Aorta (tissue), 5 donors: ENCODE data around the gene PRKCE. TPM values are rescaled to one million over a fixed set of nuclear protein-coding genes. Genes with fewer than 3 reads are reported as not detected.

ENCODE experiments used
- ATAC-seq: fragments of 200-7000 bp; cut with Tn5 transposase; one replicate; pipeline ENCODE4 v1.9.1; 2022; ENCODE audit warnings: moderate library complexity; ENCODE audit not compliant: low FRiP score
- DNase-seq, 2 donors: peaks; one replicate each; pipeline ENCODE4 v3.0.0-alpha.2; 2020
- H3K27ac ChIP-seq, 2 donors: one replicate each; pipeline ENCODE4 v1.5.1; 2013; ENCODE audit warnings: low read length in 2 of 2, mild to moderate bottlenecking in 2 of 2, moderate library complexity in 2 of 2, control low read depth in 1 of 2, inconsistent platforms in 1 of 2, low read depth in 1 of 2
- H3K27me3 ChIP-seq, 2 donors: one replicate each; pipeline ENCODE4 v1.6.1; 2013; ENCODE audit warnings: control low read depth in 1 of 2, low read length in 1 of 2, mild to moderate bottlenecking in 1 of 2, moderate library complexity in 1 of 2; ENCODE audit not compliant: insufficient read depth in 2 of 2, control insufficient read depth in 1 of 2
- H3K36me3 ChIP-seq, 2 donors: one replicate each; pipeline ENCODE4 v1.6.1; 2013; ENCODE audit warnings: control low read depth in 1 of 2, low read length in 1 of 2, mild to moderate bottlenecking in 1 of 2; ENCODE audit not compliant: insufficient read depth in 2 of 2, control insufficient read depth in 1 of 2
- H3K4me1 ChIP-seq, 2 donors: one replicate each; pipeline ENCODE4 v1.6.1; 2013; ENCODE audit warnings: low read length in 2 of 2, control low read depth in 1 of 2, mild to moderate bottlenecking in 1 of 2, moderate library complexity in 1 of 2; ENCODE audit not compliant: insufficient read depth in 2 of 2, control insufficient read depth in 1 of 2
- H3K4me3 ChIP-seq, 2 donors: one replicate each; pipeline ENCODE4 v1.5.1; 2013; ENCODE audit warnings: low read length in 2 of 2, control low read depth in 1 of 2, mild to moderate bottlenecking in 1 of 2
- H3K9me3 ChIP-seq: one replicate; pipeline ENCODE4 v1.6.1; 2013; ENCODE audit warnings: mild to moderate bottlenecking, low read length; ENCODE audit not compliant: control insufficient read depth
- WGBS, 2 donors: extraction: QIAGEN DNeasy Blood & Tissue Kit; methylation state at CpG; one replicate each; pipeline ENCODE4 v1.1.7; 2013; 5-methylcytosine and 5-hydroxymethylcytosine counted together
- intact Hi-C, 2 donors: fragments of 100-400 bp; cut with DNase I; formaldehyde crosslinking; loops; one replicate each; pipeline versions ENCODE4 v1.14.2 to v1.15.0; 2022
- polyA plus RNA-seq, 2 donors: library from polyadenylated mRNA; stranded (reverse); fragments of 200-250 nt; gene quantifications; one replicate each; pipeline ENCODE4 v1.2.3, GENCODE V29; 2013
- total RNA-seq, 2 donors: library from RNA; stranded (reverse); fragmentation: NEBNext Ultra II Directional; extraction: Animal tissue kit (Norgen Biotek cat#: 25700); gene quantifications; one replicate each; pipeline ENCODE4 v1.2.1, GENCODE V29; 2021
- donor health status: healthy with polysubstance abuse.
- donor health status: Bipolar disorder and iron deficiency.
- donor health status: DM: no; HTN: no; CAD: no.
- donor health status: DM: no; HTN: no; CAD: no.
- donor health status: DM: yes; HTN: yes; CAD: no.

The PRKCE gene
- total and polyA plus RNA-seq, 4 donors = 1.5 to 23.8 (median 11.2) TPM

- H3K27me3 ChIP-seq = no peaks in the 10 kb centered on the region
- DNase-seq (no peak), ATAC-seq (peak; percentile 19)
- peak overlapping the region in 1 of 2 donors; percentile 25 for H3K4me3 ChIP-seq
- H3K9me3 ChIP-seq = no peaks in the 10 kb centered on the region
- WGBS, 2 donors = 23 to 24% methylated on average over 11 of the region's 11 CpGs
- intact Hi-C loops = loop anchor here (1.0 to 2.0 kb wide), 3 partner anchors 136 to 294 kb away; no protein-coding TSS in a partner anchor
- no peak overlapping the region for H3K27ac ChIP-seq
- H3K36me3 ChIP-seq = no peaks in the 10 kb centered on the region
- no peaks in the 10 kb centered on the region for H3K4me1 ChIP-seq
These were observed 8.4 kb upstream of the PRKCE start for GRCh38 chr2:45643095-45643494.

DNA sequence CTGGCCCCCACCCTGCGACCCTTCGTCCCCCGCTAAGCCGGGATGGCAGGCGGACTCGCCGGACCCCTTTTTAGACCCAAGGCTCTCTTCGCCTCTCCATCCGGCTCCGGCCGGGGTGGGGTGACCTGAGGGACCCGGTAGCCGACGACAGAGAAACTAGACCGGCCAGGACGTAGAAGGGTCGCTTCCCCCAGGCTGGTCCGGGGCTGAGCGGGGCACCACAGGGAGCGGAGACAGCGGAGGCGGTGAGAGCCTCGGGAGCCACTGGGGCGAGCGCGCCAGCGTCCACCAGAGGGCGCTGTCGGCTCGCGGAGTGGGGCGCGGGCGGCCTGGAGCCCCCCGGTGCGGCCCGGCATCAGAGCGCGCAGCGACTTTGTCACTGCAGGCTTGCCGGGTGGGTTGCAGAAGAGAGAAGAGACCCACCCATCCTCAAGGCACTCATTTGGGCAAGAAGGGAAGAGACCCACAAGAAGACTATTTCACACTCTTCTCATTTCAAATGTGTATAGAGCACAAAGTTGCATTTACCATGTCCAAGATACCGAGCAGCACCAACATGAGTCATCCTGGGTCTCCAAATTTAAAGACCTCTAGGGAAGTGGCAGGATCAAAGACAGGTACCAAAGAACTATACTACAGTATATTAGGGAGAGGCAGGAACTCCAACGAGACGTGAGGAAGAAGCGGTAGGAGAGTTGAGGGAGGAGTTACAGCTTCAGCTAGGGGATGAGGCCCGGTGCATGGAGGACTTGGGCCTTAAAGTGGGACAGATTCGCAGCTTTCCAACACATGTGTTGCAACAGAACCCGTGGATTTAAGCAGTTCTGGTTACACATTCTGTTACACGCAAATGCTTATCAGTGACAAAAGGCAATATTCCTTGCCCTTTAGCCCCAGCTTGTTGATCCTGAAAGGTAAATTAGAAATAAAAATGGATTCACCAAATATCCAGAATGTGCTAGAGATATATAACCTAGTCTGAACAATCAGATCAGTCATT lies 7.6 kb upstream of the PRKCE start:
- ATAC-seq (peak; percentile 97), DNase-seq (peak; percentile 70 to 91)
- intact Hi-C loops = loop anchor here (1.0 to 2.0 kb wide), 3 partner anchors 135 to 293 kb away; no protein-coding TSS in a partner anchor
- H3K36me3 ChIP-seq = no peaks in the 10 kb centered on the region
- 12 to 13% methylated on average over 47 to 49 of the region's 49 CpGs for WGBS, 2 donors
- no peaks in the 10 kb centered on the region for H3K9me3 ChIP-seq
- H3K4me1 ChIP-seq = no peaks in the 10 kb centered on the region
- no peaks in the 10 kb centered on the region for H3K27me3 ChIP-seq
- no peak overlapping the region for H3K27ac ChIP-seq
- peak overlapping the region in 1 of 2 donors; percentile 25 for H3K4me3 ChIP-seq

DNA sequence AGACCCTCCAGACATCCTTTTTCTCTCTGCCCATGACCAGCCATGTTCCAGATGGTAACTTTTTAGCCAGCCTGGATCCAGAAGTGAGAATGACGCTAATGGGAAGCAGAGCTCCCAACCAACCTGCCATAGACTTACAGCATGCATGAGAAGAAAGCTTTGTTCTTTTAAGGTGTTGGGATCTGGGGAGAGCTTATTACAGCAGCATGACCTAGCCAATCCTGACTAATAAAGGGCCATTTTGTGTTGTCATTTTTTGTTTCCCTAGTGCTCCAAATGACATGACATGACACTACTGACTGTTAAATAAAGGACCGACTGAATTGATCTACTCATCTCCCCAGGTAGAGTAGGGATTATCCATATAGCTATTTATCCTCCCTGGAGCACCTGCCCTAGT lies 5.2 kb upstream of the PRKCE start:
- DNase-seq (no peak), ATAC-seq (no peak)
- Histone ChIP-seq H3K4me1 (no peaks in the 10 kb centered on the region), H3K27me3 (no peaks in the 10 kb centered on the region), H3K4me3 (no peak overlapping the region), H3K27ac (no peak overlapping the region), H3K36me3 (no peaks in the 10 kb centered on the region), H3K9me3 (no peaks in the 10 kb centered on the region)
- WGBS, 2 donors = 98% methylated on average over 2 of the region's 2 CpGs
- intact Hi-C loops = loop anchor here in 1 of 2 donors (5.0 kb wide), 1 partner anchor 346 kb away; no protein-coding TSS in a partner anchor

- Histone ChIP-seq H3K27me3 (no peaks in the 10 kb centered on the region), H3K27ac (no peak overlapping the region), H3K4me1 (no peaks in the 10 kb centered on the region), H3K9me3 (no peaks in the 10 kb centered on the region), H3K36me3 (no peaks in the 10 kb centered on the region), H3K4me3 (no peak overlapping the region)
- no peak for ATAC-seq
- intact Hi-C loops = loop anchor here in 1 of 2 donors (5.0 kb wide), 1 partner anchor 345 kb away; no protein-coding TSS in a partner anchor
- 94% methylated on average over 9 of the region's 9 CpGs for WGBS, 2 donors
- no peak for DNase-seq
These were observed 4.1 kb upstream of the PRKCE start for GRCh38 chr2:45647356-45647755.

GRCh38 chr2:45647986-45648520 lies 3.4 kb upstream of the PRKCE start:
- H3K27ac ChIP-seq = no peak overlapping the region
- no peaks in the 10 kb centered on the region for H3K4me1 ChIP-seq
- no peak overlapping the region for H3K4me3 ChIP-seq
- H3K27me3 ChIP-seq = no peaks in the 10 kb centered on the region
- DNase-seq = no peak
- WGBS, 2 donors = 96 to 98% methylated on average over 3 of the region's 3 CpGs
- intact Hi-C loops = loop anchor here in 1 of 2 donors (5.0 kb wide), 1 partner anchor 344 kb away; no protein-coding TSS in a partner anchor
- ATAC-seq = no peak
- H3K9me3 ChIP-seq = no peaks in the 10 kb centered on the region
- no peaks in the 10 kb centered on the region for H3K36me3 ChIP-seq

DNA sequence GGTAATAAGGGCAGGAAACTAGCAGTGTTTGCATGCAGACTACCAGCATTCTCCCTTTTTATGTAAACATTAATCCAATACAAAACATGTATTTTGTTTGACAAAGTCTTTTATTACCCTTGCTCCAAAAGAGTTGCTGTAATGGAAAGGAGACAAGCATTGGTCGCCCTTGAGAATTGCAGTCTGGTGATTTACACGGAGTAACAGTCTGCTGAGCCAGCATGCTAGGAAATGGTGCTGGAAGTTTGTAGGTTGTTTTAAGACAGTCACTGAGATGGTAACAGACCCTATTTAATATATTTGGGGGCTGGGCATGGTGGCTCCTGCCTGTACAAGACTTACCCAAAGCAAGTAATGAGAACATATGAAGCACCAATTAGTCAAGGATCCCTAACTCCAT lies 2.8 kb upstream of the PRKCE start:
- WGBS, 2 donors = 85 to 91% methylated on average over 2 of the region's 2 CpGs
- Histone ChIP-seq H3K4me3 (no peak overlapping the region), H3K27ac (no peak overlapping the region), H3K9me3 (no peaks in the 10 kb centered on the region), H3K4me1 (no peaks in the 10 kb centered on the region), H3K27me3 (no peaks in the 10 kb centered on the region), H3K36me3 (no peaks in the 10 kb centered on the region)
- DNase-seq = no peak
- no peak for ATAC-seq
- intact Hi-C loops = loop anchor here in 1 of 2 donors (5.0 kb wide), 1 partner anchor 344 kb away; no protein-coding TSS in a partner anchor

DNA sequence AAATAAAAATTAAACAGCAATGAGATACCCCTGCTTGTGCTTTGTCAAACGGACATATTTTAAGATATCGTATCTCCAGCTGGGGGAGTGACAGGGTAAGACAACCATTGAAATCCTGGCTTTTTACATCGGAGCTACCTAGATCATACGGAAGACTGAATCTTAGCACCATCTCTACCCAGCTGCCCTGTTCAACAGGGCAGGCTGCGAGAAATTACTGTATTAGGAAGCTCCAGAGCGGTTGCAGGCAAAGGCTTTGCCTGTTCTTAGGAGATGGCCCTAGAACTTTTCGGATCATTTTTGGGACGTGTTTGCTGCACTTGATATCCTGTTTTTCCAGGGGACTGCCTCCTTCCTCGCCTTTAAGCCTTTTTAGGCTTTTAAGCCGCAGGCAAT lies 2.0 kb upstream of the PRKCE start:
- ATAC-seq (no peak), DNase-seq (no peak)
- intact Hi-C loops = loop anchor here in 1 of 2 donors (5.0 kb wide), 1 partner anchor 343 kb away; no protein-coding TSS in a partner anchor
- Histone ChIP-seq H3K4me3 (peak overlapping the region; percentile 72 to 88), H3K36me3 (no peaks in the 10 kb centered on the region), H3K27ac (peak overlapping the region; percentile 55 to 88), H3K4me1 (no peaks in the 10 kb centered on the region), H3K27me3 (no peaks in the 10 kb centered on the region), H3K9me3 (no peaks in the 10 kb centered on the region)
- WGBS, 2 donors = 5 to 8% methylated on average over 10 of the region's 10 CpGs

DNA sequence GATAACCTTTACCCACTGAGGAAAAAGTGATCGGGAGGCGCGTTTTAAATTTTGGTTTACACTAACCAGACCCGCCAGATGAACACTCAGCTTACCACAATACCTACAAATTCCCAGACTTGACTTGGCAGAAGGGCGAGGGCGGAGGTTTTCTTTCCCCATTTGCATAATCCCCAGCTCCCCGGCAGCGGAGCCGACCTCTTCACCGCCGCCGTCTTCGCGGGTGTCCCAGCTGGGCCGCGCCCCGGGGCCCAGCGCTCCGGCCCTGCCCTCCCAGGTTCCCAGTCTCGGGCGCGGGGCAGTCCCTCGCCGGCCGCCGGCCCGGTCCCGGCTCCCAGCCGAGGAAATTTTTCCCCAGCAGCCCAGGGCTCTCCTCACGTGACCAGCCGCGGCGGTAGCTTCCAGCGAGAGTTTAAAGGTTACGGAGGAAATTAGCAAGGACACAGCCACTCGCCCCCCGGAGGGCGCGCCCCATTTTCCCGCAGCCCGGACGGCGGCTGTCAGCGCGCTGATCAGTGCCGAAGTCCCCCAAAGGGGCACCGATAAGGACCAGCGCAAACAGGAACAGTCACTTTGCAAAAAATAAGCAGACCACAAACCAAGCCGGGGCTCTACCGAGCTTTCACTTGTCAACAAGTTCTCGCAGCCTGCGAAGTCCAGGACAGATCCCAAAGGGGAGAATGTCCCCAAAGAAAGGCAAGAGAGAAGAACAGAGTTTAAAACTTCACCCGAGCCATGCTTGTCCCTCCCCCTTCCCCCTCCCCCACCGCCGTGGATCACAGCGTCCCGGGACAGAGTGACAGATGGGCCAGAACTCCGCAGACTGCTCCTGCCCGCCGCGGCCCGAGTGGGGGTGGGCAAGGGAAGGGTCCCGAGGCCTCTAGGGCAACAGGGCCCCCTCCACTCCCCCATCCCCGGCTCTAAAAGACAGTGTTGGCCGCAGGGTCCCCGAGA lies 1.3 kb upstream of the PRKCE start:
- intact Hi-C loops = loop anchor here in 1 of 2 donors (5.0 kb wide), 1 partner anchor 342 kb away; no protein-coding TSS in a partner anchor
- H3K27me3 ChIP-seq = no peaks in the 10 kb centered on the region
- DNase-seq (peak; percentile 82 to 91), ATAC-seq (peak; percentile 75)
- no peaks in the 10 kb centered on the region for H3K9me3 ChIP-seq
- peak overlapping the region; percentile 88 to 93 for H3K27ac ChIP-seq
- no peaks in the 10 kb centered on the region for H3K4me1 ChIP-seq
- WGBS, 2 donors = 0% methylated on average over 66 of the region's 66 CpGs
- no peaks in the 10 kb centered on the region for H3K36me3 ChIP-seq
- H3K4me3 ChIP-seq = peak overlapping the region; percentile 72 to 88
